GDM1 (cell line): ENCODE results near the gene ARRDC1.
"Not testable (repeated sequence)": the region's sequence is repeated elsewhere in the genome, so short reads cannot be mapped to it uniquely, and the experiment has no call there.

Experiments
- DNase-seq: peaks from one replicate; lab custom pipeline; 2025; lab: John Stamatoyannopoulos, UW

The ARRDC1 gene

GRCh38 chr9:137586854-137587253 is 18.6 kb upstream of the ARRDC1 start:
- no peak for DNase-seq

GRCh38 chr9:137588311-137588710 is 17.2 kb upstream of the ARRDC1 start:
- DNase-seq = no peak

- DNase-seq = no peak
These were observed 16.6 kb upstream of the ARRDC1 start for GRCh38 chr9:137588891-137589290.

GRCh38 chr9:137589441-137590122 is 15.9 kb upstream of the ARRDC1 start:
- no peak for DNase-seq

- DNase-seq = no peak
These were observed 15.4 kb upstream of the ARRDC1 start for GRCh38 chr9:137590123-137590468.

GRCh38 chr9:137590469-137591383 is 14.8 kb upstream of the ARRDC1 start, which contains the start of gene ZMYND19:
Gene ZMYND19 (minus strand): TSS chr9:137590512. CDS start chr9:137590263, 249 bp downstream.
- peak; percentile 90 for DNase-seq

GRCh38 chr9:137592767-137593166 is 12.7 kb upstream of the ARRDC1 start:
- no peak for DNase-seq

GRCh38 chr9:137593176-137593575 is 12.3 kb upstream of the ARRDC1 start:
- no peak for DNase-seq

GRCh38 chr9:137596577-137596976 is 8.9 kb upstream of the ARRDC1 start:
- not testable (repeated sequence) for DNase-seq

GRCh38 chr9:137598943-137599342 is 6.5 kb upstream of the ARRDC1 start:
- no peak for DNase-seq

- peak; percentile 36 for DNase-seq
These were observed 2.8 kb upstream of the ARRDC1 start for GRCh38 chr9:137602661-137603060.

GRCh38 chr9:137603879-137604278 is 1.6 kb upstream of the ARRDC1 start:
- no peak for DNase-seq

- no peak for DNase-seq
These were observed 970 bp upstream of the ARRDC1 start for GRCh38 chr9:137604345-137605086.

GRCh38 chr9:137606005-137606621 is 627 bp downstream of the ARRDC1 start:
- no peak for DNase-seq

- DNase-seq = no peak
These were observed 1.2 kb downstream of the ARRDC1 start for GRCh38 chr9:137606734-137607138.

- DNase-seq = no peak
These were observed 1.8 kb downstream of the ARRDC1 start for GRCh38 chr9:137607141-137607857.

GRCh38 chr9:137610944-137611343 is 5.5 kb downstream of the ARRDC1 start:
- no peak for DNase-seq

- DNase-seq = no peak
These were observed 6.4 kb downstream of the ARRDC1 start for GRCh38 chr9:137611623-137612609.

GRCh38 chr9:137612741-137613142 is 7.3 kb downstream of the ARRDC1 start:
- no peak for DNase-seq

GRCh38 chr9:137613259-137613658 is 7.8 kb downstream of the ARRDC1 start:
- no peak for DNase-seq
